GM12878 (cell line): ENCODE data around the gene NDNF. TPM values are rescaled to one million over a fixed set of nuclear protein-coding genes. Genes with fewer than 3 reads are reported as not detected.

ENCODE experiments used
- ATAC-seq: fragments of 200-7000 bp; cut with Tn5 transposase; 3 replicates; pipeline ENCODE4 v1.9.1; 2020; ENCODE audit warnings: mild to moderate bottlenecking, moderate library complexity
- BruUV-seq: library from RNA; stranded (reverse); fragments of 400-500 nt; replicated peaks from 2 replicates; lab custom pipeline; 2021; lab: Mats Ljungman, UMichigan
- CTCF ChIA-PET: fragments of 300-600 bp; sonication (Branson Sonifier 250); formaldehyde crosslinking; extraction: SDS; loops from one replicate; lab custom pipeline; 2021; ENCODE audit warnings: inconsistent platforms; lab: Yijun Ruan, JAX
- POLR2A ChIA-PET: fragments of 350-600 bp; formaldehyde crosslinking; extraction: SDS; loops from one replicate; lab custom pipeline; 2021; ENCODE audit warnings: inconsistent platforms; lab: Charles Lee
- RAD21 ChIA-PET: fragments of 300-600 bp; sonication (Branson Sonifier 250); formaldehyde crosslinking; loops from one replicate; lab custom pipeline; 2023; ENCODE audit warnings: antibody characterized with exemption; ENCODE audit not compliant: unreplicated experiment; lab: Charles Lee
- SMC1A ChIA-PET: fragments of 300-600 bp; sonication (Branson Sonifier 250); formaldehyde crosslinking; loops from one replicate; lab custom pipeline; 2023; ENCODE audit not compliant: unreplicated experiment, uncharacterized antibody; lab: Charles Lee
- DNase-seq: peaks from one replicate; pipeline ENCODE4 v3.0.0-alpha.2; 2011; ENCODE audit warnings: low read depth, low spot score
- FAIRE-seq: peaks from 3 replicates; lab custom pipeline; 2011; peaks lifted over from hg19 to GRCh38; lab: Jason Lieb, UNC
- H2AFZ ChIP-seq: 2 replicates; pipeline ENCODE4 v1.6.0; 2011; ENCODE audit warnings: low read depth, low read length, control low read depth; ENCODE audit not compliant: control insufficient read depth
- H3K27ac ChIP-seq: 2 replicates; pipeline ENCODE4 v1.5.1; 2011; ENCODE audit warnings: control low read depth; ENCODE audit not compliant: control insufficient read depth, insufficient read depth
- H3K27me3 ChIP-seq, 2 experiments: replicated peaks in 1 of 2; 2 replicates each; pipeline versions ENCODE4 v1.6.0 to v1.6.1; 2011; ENCODE audit warnings: low read length in 1 of 2; ENCODE audit not compliant: control insufficient read depth in 2 of 2, insufficient read depth in 2 of 2
- H3K36me3 ChIP-seq, 2 experiments: 2 replicates each; pipeline ENCODE4 v1.5.1; 2011; ENCODE audit warnings: low read length in 1 of 2; ENCODE audit not compliant: control insufficient read depth in 2 of 2, insufficient read depth in 2 of 2
- H3K4me1 ChIP-seq: 2 replicates; pipeline ENCODE4 v1.6.1; 2011; ENCODE audit warnings: mild to moderate bottlenecking, low read length, moderate library complexity, mixed read lengths; ENCODE audit not compliant: control insufficient read depth, insufficient read depth
- H3K4me2 ChIP-seq: 2 replicates; pipeline ENCODE4 v1.6.0; 2011; ENCODE audit warnings: control low read depth; ENCODE audit not compliant: control insufficient read depth, insufficient read depth
- H3K4me3 ChIP-seq: fragments of 200-600 bp; sonication (generic); 2 replicates; pipeline ENCODE4 v1.5.1; 2016
- H3K79me2 ChIP-seq: 2 replicates; pipeline ENCODE4 v1.6.0; 2011; ENCODE audit warnings: low read length; ENCODE audit not compliant: control insufficient read depth, insufficient read depth
- H3K9ac ChIP-seq: 2 replicates; pipeline ENCODE4 v1.8.0; 2011; ENCODE audit warnings: low read length, control low read depth, mixed read lengths; ENCODE audit not compliant: control insufficient read depth, insufficient read depth
- H3K9me3 ChIP-seq: replicated peaks from 3 replicates; pipeline ENCODE4 v1.5.1; 2011; ENCODE audit warnings: mild to moderate bottlenecking, low read length; ENCODE audit not compliant: control insufficient read depth, insufficient read depth
- H4K20me1 ChIP-seq: 2 replicates; pipeline ENCODE4 v1.6.0; 2011; ENCODE audit not compliant: control insufficient read depth, insufficient read depth
- ATF7 ChIP-seq: fragments of 450-650 bp; IDR thresholded peaks from 2 replicates; pipeline ENCODE4 v1.6.1; 2016; ENCODE audit warnings: low read depth, mild to moderate bottlenecking
- BRCA1 ChIP-seq: IDR thresholded peaks from 2 replicates; pipeline ENCODE4 v1.6.1; 2011; ENCODE audit warnings: low read depth, low read length, improper control_type of control experiment
- CBX3 ChIP-seq: fragments of 200-600 bp; sonication (generic); IDR thresholded peaks from 2 replicates; pipeline ENCODE4 v1.6.1; 2016; ENCODE audit warnings: low read depth, borderline replicate concordance
- CHD4 ChIP-seq: fragments of 200-600 bp; sonication (generic); IDR thresholded peaks from 2 replicates; pipeline ENCODE4 v1.6.1; 2016; ENCODE audit warnings: mild to moderate bottlenecking
- POLR2AphosphoS2 ChIP-seq: IDR thresholded peaks from 2 replicates; pipeline ENCODE4 v1.6.1; 2011; ENCODE audit warnings: low read depth, mild to moderate bottlenecking, low read length, improper control_type of control experiment, moderate library complexity
- STAT1 ChIP-seq: fragments of 450-650 bp; conservative IDR thresholded peaks from 2 replicates; pipeline ENCODE4 v1.6.1; 2014; ENCODE audit warnings: antibody characterized with exemption, mild to moderate bottlenecking
- SUZ12 ChIP-seq: fragments of 200-600 bp; sonication (generic); IDR thresholded peaks from one replicate; pipeline ENCODE4 v1.6.1; 2018; ENCODE audit warnings: antibody characterized with exemption, mild to moderate bottlenecking; ENCODE audit not compliant: unreplicated experiment
- YBX1 ChIP-seq: fragments of 450-650 bp; IDR thresholded peaks from 2 replicates; pipeline ENCODE4 v1.6.1; 2016; ENCODE audit warnings: antibody characterized with exemption
- ZNF384 ChIP-seq: IDR thresholded peaks from 2 replicates; pipeline ENCODE4 v1.6.1; 2012; ENCODE audit warnings: low read depth, mild to moderate bottlenecking, low read length, improper control_type of control experiment, borderline replicate concordance
- WGBS: methylation state at CpG from one replicate; pipeline ENCODE4 v1.1.6; 2016; ENCODE audit warnings: low lambda C conversion rate; ENCODE audit not compliant: insufficient replicate concordance, insufficient coverage; ENCODE audit errors: missing lambda C conversion rate; 5-methylcytosine and 5-hydroxymethylcytosine counted together
- in situ Hi-C: fragments of 300-500 bp; cut with MboI; formaldehyde crosslinking; loops from 9 replicates; pipeline ENCODE4 v1.14.3; 2018; ENCODE audit warnings: mixed read lengths
- intact Hi-C: fragments of 100-400 bp; cut with micrococcal nuclease; formaldehyde crosslinking; loops from one replicate; pipeline ENCODE4 v1.14.2; 2022; ENCODE audit not compliant: unreplicated experiment
- polyA plus RNA-seq, 11 experiments: library from polyadenylated mRNA; depleted of rRNA in 4 of 11; unstranded in 6 of 11; stranded (reverse) in 5 of 11; fragments of >200 nt; fragmentation: Nextera tagmentation in 4 of 11; fragmentation: Illumina TruSeq in 1 of 11; extraction: Ambion mirVana in 4 of 11; extraction: Trizol in 1 of 11; gene quantifications; 1 replicate in 1 of 11; 2 replicates in 10 of 11; pipeline versions ENCODE4 v1.2.1 to v1.2.3, GENCODE V29; 2011 to 2016; ENCODE audit warnings: inconsistent platforms in 2 of 11, missing spikeins in 2 of 11, low read depth in 1 of 11
- total RNA-seq, 4 experiments: library from RNA; depleted of rRNA in 3 of 4; stranded (reverse); fragments of >200 nt in 3 of 4; fragmentation: Illumina TruSeq in 1 of 4; extraction: Trizol in 1 of 4; gene quantifications; 2 replicates each; pipeline versions ENCODE4 v1.2.1 to v1.2.3, GENCODE V29; 2013 to 2021
- TF ChIP-seq, protein P1 (sequence below): IDR thresholded peaks from 2 replicates; pipeline ENCODE4 v1.6.1; 2011; ENCODE audit warnings: borderline replicate concordance, low read depth, mild to moderate bottlenecking, moderate library complexity, mixed read lengths, low read length; ENCODE audit not compliant: insufficient read depth; ENCODE audit errors: extremely low read length
- TF ChIP-seq, protein P2 (sequence below): fragments of 450-650 bp; IDR thresholded peaks from 2 replicates; pipeline ENCODE4 v1.6.1; 2017; ENCODE audit warnings: mild to moderate bottlenecking, moderate library complexity
- TF ChIP-seq, protein P3 (sequence below): IDR thresholded peaks from 2 replicates; pipeline ENCODE4 v1.6.1; 2012; ENCODE audit warnings: improper control_type of control experiment, low read depth, low read length; ENCODE audit not compliant: insufficient replicate concordance

Gene NDNF
- total and polyA plus RNA-seq, 10 of the 15 experiments (the other 5 are each of a cell fraction or from before 2014, with no cell fraction given) = 0.26 TPM; not detected in 9

DNA sequence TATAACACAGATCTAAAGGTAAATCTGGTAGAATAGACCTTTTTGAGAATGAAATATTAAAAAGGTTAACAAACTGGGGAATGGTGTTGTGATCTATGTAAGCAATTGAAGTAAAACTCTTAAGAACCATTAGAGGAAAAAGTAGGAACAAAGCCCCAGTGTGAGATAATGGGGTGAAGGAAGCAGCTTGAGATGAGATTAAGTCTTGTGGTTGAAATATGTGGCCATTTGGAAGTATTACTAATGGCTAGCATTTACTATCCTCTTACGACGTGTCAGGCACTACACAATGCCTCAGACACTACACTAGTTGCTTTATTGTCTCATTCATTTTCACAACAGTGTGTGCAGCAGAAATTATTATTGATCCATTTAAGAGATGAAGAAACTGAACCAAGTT lies 25.9 kb upstream of the NDNF start:
- H3K27ac ChIP-seq = no peak overlapping the region
- H3K27me3 ChIP-seq = no peaks in the 10 kb centered on the region
- H3K9me3 ChIP-seq = no peaks in the 10 kb centered on the region
- DNase-seq = no peak
- no peaks in the 10 kb centered on the region for H3K4me1 ChIP-seq
- H3K4me3 ChIP-seq = no peak overlapping the region
- WGBS = 57% methylated on average over 2 of the region's 2 CpGs
- TF ChIP-seq POLR2AphosphoS2 (no peak), STAT1 (no peak), CHD4 (no peak), CBX3 (no peak), ZNF384 (no peak), SUZ12 (no peak), BRCA1 (no peak), ATF7 (no peak), YBX1 (no peak)
- TF ChIP-seq, protein P1, sequence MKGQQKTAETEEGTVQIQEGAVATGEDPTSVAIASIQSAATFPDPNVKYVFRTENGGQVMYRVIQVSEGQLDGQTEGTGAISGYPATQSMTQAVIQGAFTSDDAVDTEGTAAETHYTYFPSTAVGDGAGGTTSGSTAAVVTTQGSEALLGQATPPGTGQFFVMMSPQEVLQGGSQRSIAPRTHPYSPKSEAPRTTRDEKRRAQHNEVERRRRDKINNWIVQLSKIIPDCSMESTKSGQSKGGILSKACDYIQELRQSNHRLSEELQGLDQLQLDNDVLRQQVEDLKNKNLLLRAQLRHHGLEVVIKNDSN = no peak
- TF ChIP-seq, protein P2, sequence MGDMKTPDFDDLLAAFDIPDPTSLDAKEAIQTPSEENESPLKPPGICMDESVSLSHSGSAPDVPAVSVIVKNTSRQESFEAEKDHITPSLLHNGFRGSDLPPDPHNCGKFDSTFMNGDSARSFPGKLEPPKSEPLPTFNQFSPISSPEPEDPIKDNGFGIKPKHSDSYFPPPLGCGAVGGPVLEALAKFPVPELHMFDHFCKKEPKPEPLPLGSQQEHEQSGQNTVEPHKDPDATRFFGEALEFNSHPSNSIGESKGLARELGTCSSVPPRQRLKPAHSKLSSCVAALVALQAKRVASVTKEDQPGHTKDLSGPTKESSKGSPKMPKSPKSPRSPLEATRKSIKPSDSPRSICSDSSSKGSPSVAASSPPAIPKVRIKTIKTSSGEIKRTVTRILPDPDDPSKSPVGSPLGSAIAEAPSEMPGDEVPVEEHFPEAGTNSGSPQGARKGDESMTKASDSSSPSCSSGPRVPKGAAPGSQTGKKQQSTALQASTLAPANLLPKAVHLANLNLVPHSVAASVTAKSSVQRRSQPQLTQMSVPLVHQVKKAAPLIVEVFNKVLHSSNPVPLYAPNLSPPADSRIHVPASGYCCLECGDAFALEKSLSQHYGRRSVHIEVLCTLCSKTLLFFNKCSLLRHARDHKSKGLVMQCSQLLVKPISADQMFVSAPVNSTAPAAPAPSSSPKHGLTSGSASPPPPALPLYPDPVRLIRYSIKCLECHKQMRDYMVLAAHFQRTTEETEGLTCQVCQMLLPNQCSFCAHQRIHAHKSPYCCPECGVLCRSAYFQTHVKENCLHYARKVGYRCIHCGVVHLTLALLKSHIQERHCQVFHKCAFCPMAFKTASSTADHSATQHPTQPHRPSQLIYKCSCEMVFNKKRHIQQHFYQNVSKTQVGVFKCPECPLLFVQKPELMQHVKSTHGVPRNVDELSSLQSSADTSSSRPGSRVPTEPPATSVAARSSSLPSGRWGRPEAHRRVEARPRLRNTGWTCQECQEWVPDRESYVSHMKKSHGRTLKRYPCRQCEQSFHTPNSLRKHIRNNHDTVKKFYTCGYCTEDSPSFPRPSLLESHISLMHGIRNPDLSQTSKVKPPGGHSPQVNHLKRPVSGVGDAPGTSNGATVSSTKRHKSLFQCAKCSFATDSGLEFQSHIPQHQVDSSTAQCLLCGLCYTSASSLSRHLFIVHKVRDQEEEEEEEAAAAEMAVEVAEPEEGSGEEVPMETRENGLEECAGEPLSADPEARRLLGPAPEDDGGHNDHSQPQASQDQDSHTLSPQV = no peak
- TF ChIP-seq, protein P3, sequence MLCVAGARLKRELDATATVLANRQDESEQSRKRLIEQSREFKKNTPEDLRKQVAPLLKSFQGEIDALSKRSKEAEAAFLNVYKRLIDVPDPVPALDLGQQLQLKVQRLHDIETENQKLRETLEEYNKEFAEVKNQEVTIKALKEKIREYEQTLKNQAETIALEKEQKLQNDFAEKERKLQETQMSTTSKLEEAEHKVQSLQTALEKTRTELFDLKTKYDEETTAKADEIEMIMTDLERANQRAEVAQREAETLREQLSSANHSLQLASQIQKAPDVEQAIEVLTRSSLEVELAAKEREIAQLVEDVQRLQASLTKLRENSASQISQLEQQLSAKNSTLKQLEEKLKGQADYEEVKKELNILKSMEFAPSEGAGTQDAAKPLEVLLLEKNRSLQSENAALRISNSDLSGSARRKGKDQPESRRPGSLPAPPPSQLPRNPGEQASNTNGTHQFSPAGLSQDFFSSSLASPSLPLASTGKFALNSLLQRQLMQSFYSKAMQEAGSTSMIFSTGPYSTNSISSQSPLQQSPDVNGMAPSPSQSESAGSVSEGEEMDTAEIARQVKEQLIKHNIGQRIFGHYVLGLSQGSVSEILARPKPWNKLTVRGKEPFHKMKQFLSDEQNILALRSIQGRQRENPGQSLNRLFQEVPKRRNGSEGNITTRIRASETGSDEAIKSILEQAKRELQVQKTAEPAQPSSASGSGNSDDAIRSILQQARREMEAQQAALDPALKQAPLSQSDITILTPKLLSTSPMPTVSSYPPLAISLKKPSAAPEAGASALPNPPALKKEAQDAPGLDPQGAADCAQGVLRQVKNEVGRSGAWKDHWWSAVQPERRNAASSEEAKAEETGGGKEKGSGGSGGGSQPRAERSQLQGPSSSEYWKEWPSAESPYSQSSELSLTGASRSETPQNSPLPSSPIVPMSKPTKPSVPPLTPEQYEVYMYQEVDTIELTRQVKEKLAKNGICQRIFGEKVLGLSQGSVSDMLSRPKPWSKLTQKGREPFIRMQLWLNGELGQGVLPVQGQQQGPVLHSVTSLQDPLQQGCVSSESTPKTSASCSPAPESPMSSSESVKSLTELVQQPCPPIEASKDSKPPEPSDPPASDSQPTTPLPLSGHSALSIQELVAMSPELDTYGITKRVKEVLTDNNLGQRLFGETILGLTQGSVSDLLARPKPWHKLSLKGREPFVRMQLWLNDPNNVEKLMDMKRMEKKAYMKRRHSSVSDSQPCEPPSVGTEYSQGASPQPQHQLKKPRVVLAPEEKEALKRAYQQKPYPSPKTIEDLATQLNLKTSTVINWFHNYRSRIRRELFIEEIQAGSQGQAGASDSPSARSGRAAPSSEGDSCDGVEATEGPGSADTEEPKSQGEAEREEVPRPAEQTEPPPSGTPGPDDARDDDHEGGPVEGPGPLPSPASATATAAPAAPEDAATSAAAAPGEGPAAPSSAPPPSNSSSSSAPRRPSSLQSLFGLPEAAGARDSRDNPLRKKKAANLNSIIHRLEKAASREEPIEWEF = no peak
- H3K36me3 ChIP-seq = no peaks in the 10 kb centered on the region
- H4K20me1 ChIP-seq = no peaks in the 10 kb centered on the region
- no peaks in the 10 kb centered on the region for H3K79me2 ChIP-seq
- in situ Hi-C loops (loop anchor here (10.0 kb wide), 2 partner anchors 943 to 1023 kb away; no protein-coding TSS in a partner anchor), intact Hi-C loops (loop anchor here (5.0 kb wide), 2 partner anchors 381 to 941 kb away; no protein-coding TSS in a partner anchor)
- ChIA-PET CTCF (no interaction called here), SMC1A (no interaction called here), RAD21 (no interaction called here), POLR2A (no interaction called here)
- no peak overlapping the region for H3K9ac ChIP-seq
- H2AFZ ChIP-seq = no peak overlapping the region
- no TSS peak for BruUV-seq
- H3K4me2 ChIP-seq = no peak overlapping the region
- FAIRE-seq = no peak
- no peak for ATAC-seq
